Vagina (tissue), 2 donors: ENCODE measurements around the gene FAM25G.
"Not testable (repeated sequence)": the region's sequence is repeated elsewhere in the genome, so short reads cannot be mapped to it uniquely, and the experiment has no call there.

Experiments
- POLR2A ChIP-seq, 2 donors: fragments of 450-650 bp; IDR thresholded peaks; one replicate each; pipeline ENCODE4 v1.6.1; 2017; ENCODE audit warnings: antibody characterized with exemption in 2 of 2, mild to moderate bottlenecking in 2 of 2, moderate library complexity in 2 of 2
- TF ChIP-seq, protein P1 (sequence below), 3 experiments: fragments of 450-650 bp in 2 of 3; fragments of 200-600 bp in 1 of 3; sonication (generic) in 1 of 3; IDR thresholded peaks; one replicate each; pipeline ENCODE4 v1.5.1; 2017 to 2019; ENCODE audit warnings: antibody characterized with exemption in 3 of 3, mild to moderate bottlenecking in 2 of 3, moderate library complexity in 2 of 3

- TF ChIP-seq, protein P1, sequence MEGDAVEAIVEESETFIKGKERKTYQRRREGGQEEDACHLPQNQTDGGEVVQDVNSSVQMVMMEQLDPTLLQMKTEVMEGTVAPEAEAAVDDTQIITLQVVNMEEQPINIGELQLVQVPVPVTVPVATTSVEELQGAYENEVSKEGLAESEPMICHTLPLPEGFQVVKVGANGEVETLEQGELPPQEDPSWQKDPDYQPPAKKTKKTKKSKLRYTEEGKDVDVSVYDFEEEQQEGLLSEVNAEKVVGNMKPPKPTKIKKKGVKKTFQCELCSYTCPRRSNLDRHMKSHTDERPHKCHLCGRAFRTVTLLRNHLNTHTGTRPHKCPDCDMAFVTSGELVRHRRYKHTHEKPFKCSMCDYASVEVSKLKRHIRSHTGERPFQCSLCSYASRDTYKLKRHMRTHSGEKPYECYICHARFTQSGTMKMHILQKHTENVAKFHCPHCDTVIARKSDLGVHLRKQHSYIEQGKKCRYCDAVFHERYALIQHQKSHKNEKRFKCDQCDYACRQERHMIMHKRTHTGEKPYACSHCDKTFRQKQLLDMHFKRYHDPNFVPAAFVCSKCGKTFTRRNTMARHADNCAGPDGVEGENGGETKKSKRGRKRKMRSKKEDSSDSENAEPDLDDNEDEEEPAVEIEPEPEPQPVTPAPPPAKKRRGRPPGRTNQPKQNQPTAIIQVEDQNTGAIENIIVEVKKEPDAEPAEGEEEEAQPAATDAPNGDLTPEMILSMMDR (IDR thresholded peaks at IDR 0.05) = not testable (repeated sequence)
- TF ChIP-seq POLR2A (IDR thresholded peaks at IDR 0.05) = not testable (repeated sequence)
These were observed 26.1 kb downstream of the FAM25G start for GRCh38 chr10:47465216-47465917.
